Measurements from ENCODE around the gene ATP1B4.

- TF ChIP-seq CTCF (conservative IDR thresholded peaks at IDR 0.05 in 1 of 2, IDR thresholded peaks at IDR 0.05 in 1 of 2; ENCODE audit: low read depth in 1 of 2, low read length in 2 of 2): no peak
- no peak for TF ChIP-seq EZH2 (IDR thresholded peaks at IDR 0.05; ENCODE audit: low read length, missing control alignments)
These were observed 29.5 kb upstream of the ATP1B4 start for GRCh38 chrX:120332394-120332793.
